K562 (cell line): Measurements from ENCODE around the gene CPNE8.

Experiments
- ETV6 ChIP-seq, 3 experiments: fragments of 150-350 bp in 1 of 3; sonication (generic) in 1 of 3; formaldehyde crosslinking in 1 of 3; IDR thresholded peaks; 2 replicates each; pipeline versions ENCODE4 v1.6.1 to v1.8.0; 2014 to 2022; ENCODE audit warnings: borderline replicate concordance in 2 of 3, low read depth in 2 of 3, antibody characterized with exemption in 1 of 3, low read length in 1 of 3, mild to moderate bottlenecking in 1 of 3, missing genetic modification reagents in 1 of 3
- GABPB2 ChIP-seq: fragments of 250-450 bp; sonication (Bioruptor Pico); conservative IDR thresholded peaks from 2 replicates; pipeline ENCODE4 v1.5.1; 2021; ENCODE audit warnings: mild to moderate bottlenecking
- HDAC8 ChIP-seq: fragments of 450-650 bp; IDR thresholded peaks from 2 replicates; pipeline ENCODE4 v1.6.1; 2016; ENCODE audit warnings: mild to moderate bottlenecking, missing genetic modification characterization, moderate library complexity, missing compliant biosample characterization
- KAT2B ChIP-seq: IDR thresholded peaks from one replicate; pipeline ENCODE4 v1.6.1; 2012; ENCODE audit warnings: low read depth, mild to moderate bottlenecking, control low read depth, inconsistent platforms, low read length, moderate library complexity
- KLF10 ChIP-seq: fragments of 250-450 bp; sonication (Bioruptor Pico); IDR thresholded peaks from 2 replicates; pipeline ENCODE4 v1.6.1; 2021; ENCODE audit warnings: matching md5 sums
- MYNN ChIP-seq, 2 experiments: sonication (generic); formaldehyde crosslinking in 1 of 2; IDR thresholded peaks; 2 replicates each; pipeline versions ENCODE4 v1.5.0 to v1.6.1; 2016 to 2020; ENCODE audit warnings: antibody characterized with exemption in 1 of 2, missing genetic modification reagents in 1 of 2
- PCBP2 ChIP-seq: fragments of 200-400 bp; formaldehyde crosslinking; IDR thresholded peaks from 2 replicates; pipeline ENCODE4 v1.6.1; 2018; ENCODE audit warnings: low read length, low read depth, mild to moderate bottlenecking, moderate library complexity; ENCODE audit not compliant: poor library complexity, severe bottlenecking
- RB1 ChIP-seq: fragments of 450-650 bp; IDR thresholded peaks from 2 replicates; pipeline ENCODE4 v1.6.1; 2017; ENCODE audit warnings: low read depth, mild to moderate bottlenecking
- ZNF174 ChIP-seq: fragments of 250-450 bp; sonication (Bioruptor Pico); IDR thresholded peaks from 2 replicates; pipeline ENCODE4 v1.4.0; 2020; ENCODE audit warnings: mild to moderate bottlenecking
- ZNF232 ChIP-seq: sonication (generic); formaldehyde crosslinking; IDR thresholded peaks from 2 replicates; pipeline ENCODE4 v1.8.0; 2022; ENCODE audit warnings: mild to moderate bottlenecking, missing genetic modification reagents
- ZNF431 ChIP-seq: sonication (generic); formaldehyde crosslinking; IDR thresholded peaks from 2 replicates; pipeline ENCODE4 v1.8.0; 2022; ENCODE audit warnings: mild to moderate bottlenecking, missing genetic modification reagents
- ZSCAN29 ChIP-seq: fragments of 450-650 bp; IDR thresholded peaks from 2 replicates; pipeline ENCODE4 v1.6.1; 2017
- TF ChIP-seq, protein P1 (sequence below), 2 experiments: fragments of 450-650 bp; IDR thresholded peaks; 2 replicates each; pipeline ENCODE4 v1.6.1; 2016; ENCODE audit warnings: mild to moderate bottlenecking in 2 of 2, borderline replicate concordance in 1 of 2, low read depth in 1 of 2, moderate library complexity in 1 of 2

DNA sequence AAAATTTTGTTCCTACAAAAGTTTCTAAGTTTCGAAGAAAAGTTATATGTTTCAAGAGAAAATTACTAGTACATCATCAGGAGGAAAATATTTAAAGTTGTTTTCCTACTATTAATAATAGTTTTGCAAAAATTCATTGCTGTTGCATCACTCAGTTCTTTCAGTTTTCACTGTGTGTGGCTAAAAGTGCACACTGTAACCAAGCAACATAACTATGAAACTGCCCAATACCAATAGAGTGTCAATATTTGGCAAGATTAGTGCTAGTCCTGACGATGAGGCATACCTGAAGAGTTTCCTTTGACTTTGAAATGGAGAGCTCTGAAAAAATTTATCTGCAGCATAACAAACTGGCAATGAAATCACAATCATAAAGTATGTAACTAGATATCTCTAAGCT, 194.3 kb downstream of the CPNE8 start:
- TF ChIP-seq ZNF232 (CRISPR knock-in tag), result no peak
- no peak for TF ChIP-seq KLF10
- TF ChIP-seq, protein P1, sequence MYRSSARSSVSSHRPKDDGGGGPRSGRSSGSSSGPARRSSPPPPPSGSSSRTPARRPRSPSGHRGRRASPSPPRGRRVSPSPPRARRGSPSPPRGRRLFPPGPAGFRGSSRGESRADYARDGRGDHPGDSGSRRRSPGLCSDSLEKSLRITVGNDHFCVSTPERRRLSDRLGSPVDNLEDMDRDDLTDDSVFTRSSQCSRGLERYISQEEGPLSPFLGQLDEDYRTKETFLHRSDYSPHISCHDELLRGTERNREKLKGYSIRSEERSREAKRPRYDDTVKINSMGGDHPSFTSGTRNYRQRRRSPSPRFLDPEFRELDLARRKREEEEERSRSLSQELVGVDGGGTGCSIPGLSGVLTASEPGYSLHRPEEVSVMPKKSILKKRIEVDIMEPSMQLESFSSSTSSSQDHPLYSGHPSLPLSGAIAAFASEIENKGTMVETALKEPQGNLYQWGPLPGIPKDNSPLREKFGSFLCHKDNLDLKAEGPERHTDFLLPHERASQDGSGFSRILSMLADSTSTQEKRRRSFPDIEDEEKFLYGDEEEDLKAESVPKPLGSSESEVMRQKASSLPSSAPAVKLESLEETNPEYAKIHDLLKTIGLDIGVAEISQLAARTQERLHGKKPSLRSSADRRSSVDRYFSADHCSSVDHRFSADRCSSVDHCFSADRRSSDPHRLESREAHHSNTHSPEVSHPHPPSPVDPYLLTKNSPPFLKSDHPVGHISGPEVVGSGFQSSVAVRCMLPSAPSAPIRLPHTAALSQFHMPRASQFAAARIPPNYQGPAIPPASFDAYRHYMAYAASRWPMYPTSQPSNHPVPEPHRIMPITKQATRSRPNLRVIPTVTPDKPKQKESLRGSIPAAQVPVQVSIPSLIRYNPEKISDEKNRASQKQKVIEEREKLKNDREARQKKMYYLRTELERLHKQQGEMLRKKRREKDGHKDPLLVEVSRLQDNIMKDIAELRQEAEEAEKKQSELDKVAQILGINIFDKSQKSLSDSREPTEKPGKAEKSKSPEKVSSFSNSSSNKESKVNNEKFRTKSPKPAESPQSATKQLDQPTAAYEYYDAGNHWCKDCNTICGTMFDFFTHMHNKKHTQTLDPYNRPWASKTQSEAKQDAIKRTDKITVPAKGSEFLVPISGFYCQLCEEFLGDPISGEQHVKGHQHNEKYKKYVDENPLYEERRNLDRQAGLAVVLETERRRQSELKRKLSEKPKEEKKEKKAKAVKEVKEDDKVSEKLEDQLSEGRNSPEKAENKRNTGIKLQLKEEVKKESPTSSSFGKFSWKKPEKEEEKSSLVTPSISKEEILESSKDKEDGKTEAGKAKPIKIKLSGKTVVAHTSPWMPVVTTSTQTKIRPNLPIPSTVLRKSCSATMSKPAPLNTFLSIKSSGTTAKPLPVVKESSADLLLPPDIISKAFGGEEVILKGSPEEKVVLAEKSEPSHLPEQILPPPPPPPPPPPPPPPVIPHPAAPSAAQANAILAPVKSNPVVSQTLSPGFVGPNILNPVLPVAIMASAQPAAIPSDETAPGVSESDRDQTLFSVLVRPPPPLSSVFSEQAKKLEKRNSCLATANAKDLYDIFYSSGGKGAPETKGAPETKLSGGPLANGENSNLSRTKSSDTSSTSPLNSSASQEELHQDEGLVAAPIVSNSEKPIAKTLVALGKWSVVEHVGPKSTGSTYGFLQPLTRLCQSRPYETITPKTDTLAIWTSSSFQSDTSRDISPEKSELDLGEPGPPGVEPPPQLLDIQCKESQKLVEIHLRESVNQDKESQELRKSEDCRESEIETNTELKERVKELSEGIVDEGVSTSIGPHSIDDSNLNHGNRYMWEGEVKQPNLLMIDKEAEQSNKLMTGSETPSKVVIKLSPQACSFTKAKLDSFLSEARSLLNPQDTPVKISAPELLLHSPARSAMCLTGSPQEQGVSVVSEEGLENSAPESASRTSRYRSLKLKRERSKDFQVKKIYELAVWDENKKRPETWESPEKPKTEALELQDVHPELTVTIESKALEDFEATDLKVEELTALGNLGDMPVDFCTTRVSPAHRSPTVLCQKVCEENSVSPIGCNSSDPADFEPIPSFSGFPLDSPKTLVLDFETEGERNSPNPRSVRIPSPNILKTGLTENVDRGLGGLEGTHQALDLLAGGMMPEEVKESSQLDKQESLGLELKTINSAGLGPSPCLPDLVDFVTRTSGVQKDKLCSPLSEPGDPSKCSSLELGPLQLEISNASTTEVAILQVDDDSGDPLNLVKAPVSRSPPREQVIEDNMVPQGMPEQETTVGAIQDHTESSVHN (IDR thresholded peaks at IDR 0.05; ENCODE audit: borderline replicate concordance in 1 of 2, low read depth in 1 of 2), result no peak
- TF ChIP-seq ETV6 (IDR thresholded peaks at IDR 0.05; ENCODE audit: borderline replicate concordance in 1 of 2, low read depth in 2 of 2, low read length in 1 of 2), result no peak
- TF ChIP-seq ETV6 (CRISPR knock-in tag; IDR thresholded peaks at IDR 0.05; ENCODE audit: borderline replicate concordance), result no peak
- TF ChIP-seq RB1, result no peak
- no peak for TF ChIP-seq KAT2B
- TF ChIP-seq ZNF174 (CRISPR knock-in tag), result no peak
- no peak for TF ChIP-seq GABPB2 (CRISPR knock-in tag)
- TF ChIP-seq ZNF431, result no peak
- TF ChIP-seq HDAC8 (tag), result no peak
- no peak for TF ChIP-seq PCBP2
- TF ChIP-seq ZSCAN29, result no peak
- no peak for TF ChIP-seq MYNN (IDR thresholded peaks at IDR 0.05)
- no peak for TF ChIP-seq MYNN (CRISPR knock-in tag; IDR thresholded peaks at IDR 0.05)
